ENCODE data around the gene RFTN1. TPM values are rescaled to one million over a fixed set of nuclear protein-coding genes. Genes with fewer than 3 reads are reported as not detected.

The RFTN1 gene
- total and polyA plus RNA-seq, 12 donors = 8.3 to 35.7 (median 17.4) TPM

DNA sequence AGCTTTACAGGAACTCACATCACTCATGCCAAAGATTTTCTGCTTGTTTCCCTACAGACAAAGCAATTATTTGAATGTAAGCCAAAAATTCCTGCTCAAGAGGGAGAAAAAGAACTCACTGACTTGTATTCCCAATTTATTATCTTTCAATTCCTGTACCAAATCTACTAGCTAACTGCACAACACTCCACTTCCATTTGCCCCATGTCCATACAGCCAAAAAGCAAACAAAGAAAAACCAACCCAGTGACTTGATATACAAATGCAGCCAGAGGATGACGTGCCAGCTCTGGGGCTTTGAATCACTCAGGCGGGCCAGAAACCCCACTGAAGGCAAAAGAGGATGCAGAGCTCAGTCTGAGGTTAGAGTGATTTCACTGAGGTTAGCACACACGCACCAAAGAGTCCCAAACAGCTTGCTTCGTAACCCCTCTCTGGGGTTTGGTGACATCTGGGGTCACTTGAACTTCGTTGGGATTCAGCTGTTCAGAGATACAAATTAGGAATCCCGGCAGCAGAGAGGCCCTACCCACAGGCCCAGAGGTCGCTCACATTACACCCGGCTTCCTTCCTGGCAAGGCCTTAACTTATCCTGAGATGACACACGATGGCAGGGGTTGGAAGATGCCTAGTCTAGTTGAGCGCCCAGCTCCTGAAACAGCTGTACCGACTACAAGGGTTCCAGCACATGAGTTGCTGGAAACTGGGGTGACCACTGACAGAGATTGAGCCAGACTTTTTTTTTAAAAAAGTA is 1.6 kb downstream of the RFTN1 start:
- peak overlapping the region in 1 of 4 donors; percentile 60 for H3K4me3 ChIP-seq
- intact Hi-C loops (cut with DNase I) = no loop called here
- H3K9me3 ChIP-seq (replicated peaks in 1 of 3) = no peaks in the 10 kb centered on the region
- DNase-seq = peak in 6 of 7 donors; percentile 32 to 84 (median 59)
- TF ChIP-seq, protein P1, sequence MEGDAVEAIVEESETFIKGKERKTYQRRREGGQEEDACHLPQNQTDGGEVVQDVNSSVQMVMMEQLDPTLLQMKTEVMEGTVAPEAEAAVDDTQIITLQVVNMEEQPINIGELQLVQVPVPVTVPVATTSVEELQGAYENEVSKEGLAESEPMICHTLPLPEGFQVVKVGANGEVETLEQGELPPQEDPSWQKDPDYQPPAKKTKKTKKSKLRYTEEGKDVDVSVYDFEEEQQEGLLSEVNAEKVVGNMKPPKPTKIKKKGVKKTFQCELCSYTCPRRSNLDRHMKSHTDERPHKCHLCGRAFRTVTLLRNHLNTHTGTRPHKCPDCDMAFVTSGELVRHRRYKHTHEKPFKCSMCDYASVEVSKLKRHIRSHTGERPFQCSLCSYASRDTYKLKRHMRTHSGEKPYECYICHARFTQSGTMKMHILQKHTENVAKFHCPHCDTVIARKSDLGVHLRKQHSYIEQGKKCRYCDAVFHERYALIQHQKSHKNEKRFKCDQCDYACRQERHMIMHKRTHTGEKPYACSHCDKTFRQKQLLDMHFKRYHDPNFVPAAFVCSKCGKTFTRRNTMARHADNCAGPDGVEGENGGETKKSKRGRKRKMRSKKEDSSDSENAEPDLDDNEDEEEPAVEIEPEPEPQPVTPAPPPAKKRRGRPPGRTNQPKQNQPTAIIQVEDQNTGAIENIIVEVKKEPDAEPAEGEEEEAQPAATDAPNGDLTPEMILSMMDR (IDR thresholded peaks at IDR 0.05) = no peak
- no peak for TF ChIP-seq POLR2A (IDR thresholded peaks at IDR 0.05)
- peaks cover 0 to 27% of the 10 kb centered on the region in 2 donors for H3K4me1 ChIP-seq (replicated peaks in 1 of 2)
- peaks cover 5% of the 10 kb centered on the region for H3K27me3 ChIP-seq
- peak overlapping the region in 4 of 5 donors; percentile 17 to 90 (median 72) for H3K27ac ChIP-seq
- WGBS, 4 donors = 26 to 42% (median 38%) methylated on average over 6 to 11 of the region's 11 CpGs
- H3K36me3 ChIP-seq (replicated peaks in 1 of 2) = no peaks in the 10 kb centered on the region

DNA sequence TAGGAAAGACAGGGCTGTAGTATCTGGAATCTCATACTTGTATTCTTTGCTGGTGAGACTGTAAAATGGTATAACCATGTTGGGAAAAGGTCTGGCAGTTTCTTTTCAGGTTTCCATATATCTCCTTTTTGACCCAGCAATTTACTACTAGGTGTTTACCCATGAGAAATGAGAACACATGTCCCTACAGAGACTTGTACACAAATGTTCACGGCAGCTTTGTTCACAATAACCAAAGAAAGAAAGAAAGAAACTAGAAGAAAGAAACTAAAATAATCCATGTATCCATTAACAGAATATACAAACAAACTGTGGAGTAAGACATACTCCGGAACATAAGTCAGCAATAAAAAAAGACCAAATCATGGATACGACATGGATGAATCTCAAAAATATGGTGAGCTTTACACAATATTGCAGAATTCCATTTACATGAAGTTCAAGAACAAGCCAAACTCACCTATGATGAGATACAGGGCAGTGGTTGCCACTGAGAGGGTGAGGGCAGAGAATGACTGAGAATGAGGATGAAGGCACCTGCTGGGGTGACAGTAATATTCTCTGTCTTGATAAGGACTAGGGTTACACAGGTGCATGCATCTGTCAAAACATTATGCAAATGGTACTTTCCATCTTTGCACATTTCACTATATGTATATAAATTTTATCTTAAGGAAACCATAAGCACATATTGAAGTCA is 2.7 kb downstream of the RFTN1 start:
- DNase-seq = no peak
- H3K4me3 ChIP-seq = no peak overlapping the region
- H3K27ac ChIP-seq = peak overlapping the region in 1 of 5 donors; percentile 90
- 87 to 93% (median 89%) methylated on average over 3 of the region's 3 CpGs for WGBS, 4 donors
- H3K27me3 ChIP-seq = peaks cover 5% of the 10 kb centered on the region
- H3K4me1 ChIP-seq (replicated peaks in 1 of 2) = peaks cover 0 to 27% of the 10 kb centered on the region in 2 donors
- no peaks in the 10 kb centered on the region for H3K36me3 ChIP-seq (replicated peaks in 1 of 2)
- intact Hi-C loops (cut with DNase I) = no loop called here
- H3K9me3 ChIP-seq (replicated peaks in 1 of 3) = no peaks in the 10 kb centered on the region
- TF ChIP-seq, protein P1 (IDR thresholded peaks at IDR 0.05) = no peak
- TF ChIP-seq POLR2A (IDR thresholded peaks at IDR 0.05) = no peak

DNA sequence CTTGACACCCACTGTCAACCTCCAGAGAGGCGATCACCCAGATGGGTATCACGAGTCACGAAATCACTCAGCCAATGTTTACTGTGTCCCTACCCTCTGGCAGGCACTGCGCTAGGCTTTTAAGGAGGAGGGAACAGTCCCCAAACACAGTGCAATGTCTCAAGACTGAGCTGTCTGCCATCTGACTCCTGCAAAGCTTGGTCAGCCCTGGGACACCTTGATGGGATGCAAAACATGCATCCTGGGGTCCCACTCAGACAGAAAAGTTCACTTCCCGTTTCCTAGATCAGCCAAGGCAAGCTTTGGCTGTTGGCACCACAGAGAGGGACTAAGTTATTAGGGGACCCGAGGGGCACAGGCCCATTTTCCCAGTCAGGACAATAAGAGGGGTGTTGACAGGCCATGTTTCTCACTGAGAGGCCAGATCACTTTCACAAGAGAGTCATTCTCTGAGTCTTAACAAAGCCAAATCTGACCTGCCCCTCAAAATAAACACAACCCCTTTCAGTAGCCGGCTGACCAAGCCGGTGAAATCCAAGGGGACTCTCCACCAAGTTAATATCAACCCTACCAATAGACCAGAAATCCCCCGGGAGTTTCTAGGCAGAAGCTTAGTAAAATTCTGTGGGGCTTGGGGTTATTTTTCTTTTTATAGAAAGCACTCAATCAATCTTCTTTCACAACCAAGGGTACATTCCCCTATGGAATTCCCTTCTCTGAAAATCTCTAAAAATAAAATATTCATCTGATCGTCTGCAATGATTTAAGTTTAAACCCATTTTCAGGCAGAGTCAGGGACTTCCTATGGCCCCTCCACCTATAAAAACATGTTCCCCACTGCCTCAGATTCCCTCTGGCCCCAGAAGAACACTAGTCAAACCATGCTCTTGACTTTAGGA is 3.5 kb downstream of the RFTN1 start:
- Histone ChIP-seq H3K36me3 (replicated peaks in 1 of 2) (no peaks in the 10 kb centered on the region), H3K4me1 (replicated peaks in 1 of 2) (peaks cover 0 to 27% of the 10 kb centered on the region in 2 donors), H3K27ac (peak overlapping the region in 2 of 5 donors; percentile 26 to 51), H3K27me3 (peaks cover 5% of the 10 kb centered on the region), H3K9me3 (replicated peaks in 1 of 3) (no peaks in the 10 kb centered on the region), H3K4me3 (no peak overlapping the region)
- TF ChIP-seq, protein P1 (IDR thresholded peaks at IDR 0.05) = no peak
- no peak for TF ChIP-seq POLR2A (IDR thresholded peaks at IDR 0.05)
- 64 to 70% (median 68%) methylated on average over 10 of the region's 10 CpGs for WGBS, 4 donors
- intact Hi-C loops (cut with DNase I) = no loop called here
- no peak for DNase-seq

DNA sequence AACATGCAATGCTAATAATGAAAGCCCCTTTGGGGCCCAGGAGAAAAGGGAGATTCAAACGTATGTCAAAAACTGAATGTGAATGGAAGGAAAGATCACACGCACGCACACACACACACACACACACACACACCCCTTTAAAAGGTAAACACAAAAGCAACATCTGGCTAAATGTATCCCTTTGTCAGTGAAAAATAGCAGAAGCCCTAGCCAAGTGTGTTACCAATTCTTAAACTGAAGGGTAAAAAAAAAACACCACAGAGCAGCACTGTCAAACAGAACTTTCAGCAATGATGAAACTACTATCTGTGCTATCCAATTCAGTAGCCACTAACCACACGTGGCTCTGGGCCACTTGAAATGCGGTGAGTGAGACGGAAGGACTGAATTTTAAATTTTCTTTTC is 4.9 kb downstream of the RFTN1 start:
- H3K4me1 ChIP-seq (replicated peaks in 1 of 2) = peaks cover 0 to 18% of the 10 kb centered on the region in 2 donors
- H3K9me3 ChIP-seq (replicated peaks in 1 of 3) = no peaks in the 10 kb centered on the region
- WGBS, 4 donors = 60 to 68% (median 63%) methylated on average over 6 of the region's 6 CpGs
- no peaks in the 10 kb centered on the region for H3K36me3 ChIP-seq (replicated peaks in 1 of 2)
- TF ChIP-seq, protein P1 (IDR thresholded peaks at IDR 0.05) = no peak
- no peak for TF ChIP-seq POLR2A (IDR thresholded peaks at IDR 0.05)
- H3K4me3 ChIP-seq = no peak overlapping the region
- intact Hi-C loops (cut with DNase I) = no loop called here
- DNase-seq = no peak
- H3K27ac ChIP-seq = no peak overlapping the region
- H3K27me3 ChIP-seq = peaks cover 5% of the 10 kb centered on the region
